Caco-2 (cell line): ENCODE results near the gene ADAD2. TPM values are rescaled to one million over a fixed set of nuclear protein-coding genes. Genes with fewer than 3 reads are reported as not detected.

Experiments used
- BruUV-seq: library from RNA; stranded (reverse); fragments of 400-500 nt; replicated peaks from 2 replicates; lab custom pipeline; 2021; lab: Mats Ljungman, UMichigan
- CTCF ChIA-PET: fragments of 300-600 bp; sonication (Branson Sonifier 250); formaldehyde crosslinking; loops from one replicate; lab custom pipeline; 2022; ENCODE audit warnings: antibody characterized with exemption; lab: Charles Lee
- POLR2A ChIA-PET: fragments of 300-600 bp; sonication (Branson Sonifier 250); formaldehyde crosslinking; loops from one replicate; lab custom pipeline; 2022; ENCODE audit warnings: antibody characterized with exemption; lab: Charles Lee
- DNase-seq, 2 experiments: peaks; one replicate each; pipeline versions ENCODE4 v3.0.0 to v3.0.0-alpha.2; 2020 to 2022
- H3K27me3 ChIP-seq: replicated peaks from 2 replicates; pipeline ENCODE4 v1.6.0; 2011; ENCODE audit warnings: low read length; ENCODE audit not compliant: control insufficient read depth, insufficient read depth
- H3K36me3 ChIP-seq: 2 replicates; pipeline ENCODE4 v1.5.1; 2011; ENCODE audit warnings: low read length; ENCODE audit not compliant: control insufficient read depth, insufficient read depth
- H3K4me1 ChIP-seq: fragments of 250-450 bp; sonication (Bioruptor Pico); 2 replicates; pipeline ENCODE4 v1.5.1; 2020; ENCODE audit warnings: mild to moderate bottlenecking
- H3K4me3 ChIP-seq: 2 replicates; pipeline ENCODE4 v1.5.1; 2011; ENCODE audit warnings: low read depth, mild to moderate bottlenecking, control low read depth, low read length
- H3K9me3 ChIP-seq: fragments of 250-450 bp; sonication (Bioruptor Pico); 2 replicates; pipeline ENCODE4 v1.5.1; 2020; ENCODE audit warnings: mild to moderate bottlenecking, moderate library complexity
- H3K27ac Mint-ChIP-seq: one replicate; pipeline ENCODE4 v1.8.0; 2022; ENCODE audit warnings: mixed read lengths; ENCODE audit not compliant: unreplicated experiment
- H3K27me3 Mint-ChIP-seq: one replicate; pipeline ENCODE4 v1.8.0; 2022; ENCODE audit warnings: mixed read lengths; ENCODE audit not compliant: insufficient read depth, unreplicated experiment
- H3K36me3 Mint-ChIP-seq: one replicate; pipeline ENCODE4 v1.8.0; 2022; ENCODE audit warnings: mild to moderate bottlenecking, mixed read lengths; ENCODE audit not compliant: insufficient read depth, unreplicated experiment
- H3K4me1 Mint-ChIP-seq: one replicate; pipeline ENCODE4 v1.8.0; 2022; ENCODE audit warnings: low read depth, mixed read lengths; ENCODE audit not compliant: unreplicated experiment
- H3K4me3 Mint-ChIP-seq: one replicate; pipeline ENCODE4 v1.8.0; 2022; ENCODE audit warnings: mild to moderate bottlenecking, moderate library complexity, mixed read lengths; ENCODE audit not compliant: unreplicated experiment
- H3K9me3 Mint-ChIP-seq: one replicate; pipeline ENCODE4 v1.8.0; 2022; ENCODE audit warnings: mixed read lengths; ENCODE audit not compliant: unreplicated experiment
- CTCF ChIP-seq, 2 experiments: fragments of 200-600 bp in 1 of 2; IDR thresholded peaks; 1 replicate in 1 of 2; 2 replicates in 1 of 2; pipeline versions ENCODE4 v1.5.1 to v1.8.0; 2011 to 2022; ENCODE audit warnings: antibody characterized with exemption in 1 of 2, control low read depth in 1 of 2, inconsistent platforms in 1 of 2, low read depth in 1 of 2, low read length in 1 of 2, mild to moderate bottlenecking in 1 of 2, moderate library complexity in 1 of 2; ENCODE audit not compliant: insufficient read depth in 1 of 2, severe bottlenecking in 1 of 2, unreplicated experiment in 1 of 2
- intact Hi-C: fragments of 100-400 bp; cut with micrococcal nuclease; formaldehyde crosslinking; loops from one replicate; pipeline ENCODE4 v1.10.0; 2022; ENCODE audit not compliant: unreplicated experiment
- total RNA-seq: library from RNA; stranded (reverse); gene quantifications from 2 replicates; pipeline ENCODE4 v1.2.3, GENCODE V29; 2022

The ADAD2 gene
- total RNA-seq, 1 experiment from 2014 or later = not detected

GRCh38 chr16:84153660-84154214, 37.2 kb upstream of the ADAD2 start:
- Histone ChIP-seq H3K4me3 (no peak overlapping the region), H3K27me3 (no peaks in the 10 kb centered on the region), H3K4me1 (no peaks in the 10 kb centered on the region), H3K36me3 (no peaks in the 10 kb centered on the region), H3K9me3 (no peaks in the 10 kb centered on the region)
- Mint-ChIP-seq H3K36me3 (no peaks in the 10 kb centered on the region), H3K9me3 (no peaks in the 10 kb centered on the region), H3K4me3 (no peak overlapping the region), H3K27me3 (peaks cover 29% of the 10 kb centered on the region), H3K27ac (no peak overlapping the region), H3K4me1 (no peaks in the 10 kb centered on the region)
- TF ChIP-seq CTCF (IDR thresholded peaks at IDR 0.05; ENCODE audit: insufficient read depth in 1 of 2, low read depth in 1 of 2, low read length in 1 of 2, severe bottlenecking in 1 of 2, unreplicated experiment in 1 of 2) = no peak
- BruUV-seq = no TSS peak
- CTCF ChIA-PET = interaction anchor here (0.7 to 1.0 kb wide), 2 partner anchors 14 to 69 kb away, joined by 3 to 6 read pairs; no protein-coding TSS in a partner anchor
- intact Hi-C loops = no loop called here
- no peak for DNase-seq
- POLR2A ChIA-PET = no interaction called here

- no TSS peak for BruUV-seq
- POLR2A ChIA-PET = no interaction called here
- Histone ChIP-seq H3K9me3 (no peaks in the 10 kb centered on the region), H3K4me3 (no peak overlapping the region), H3K36me3 (no peaks in the 10 kb centered on the region), H3K27me3 (no peaks in the 10 kb centered on the region), H3K4me1 (no peaks in the 10 kb centered on the region)
- intact Hi-C loops = no loop called here
- Mint-ChIP-seq H3K4me3 (no peak overlapping the region), H3K36me3 (no peaks in the 10 kb centered on the region), H3K4me1 (no peaks in the 10 kb centered on the region), H3K27ac (no peak overlapping the region), H3K27me3 (peaks cover 26% of the 10 kb centered on the region), H3K9me3 (no peaks in the 10 kb centered on the region)
- DNase-seq = no peak
- CTCF ChIA-PET = no interaction called here
- TF ChIP-seq CTCF (IDR thresholded peaks at IDR 0.05; ENCODE audit: insufficient read depth in 1 of 2, low read depth in 1 of 2, low read length in 1 of 2, severe bottlenecking in 1 of 2, unreplicated experiment in 1 of 2) = no peak
These were observed 35.7 kb upstream of the ADAD2 start for GRCh38 chr16:84155226-84155625.

DNA sequence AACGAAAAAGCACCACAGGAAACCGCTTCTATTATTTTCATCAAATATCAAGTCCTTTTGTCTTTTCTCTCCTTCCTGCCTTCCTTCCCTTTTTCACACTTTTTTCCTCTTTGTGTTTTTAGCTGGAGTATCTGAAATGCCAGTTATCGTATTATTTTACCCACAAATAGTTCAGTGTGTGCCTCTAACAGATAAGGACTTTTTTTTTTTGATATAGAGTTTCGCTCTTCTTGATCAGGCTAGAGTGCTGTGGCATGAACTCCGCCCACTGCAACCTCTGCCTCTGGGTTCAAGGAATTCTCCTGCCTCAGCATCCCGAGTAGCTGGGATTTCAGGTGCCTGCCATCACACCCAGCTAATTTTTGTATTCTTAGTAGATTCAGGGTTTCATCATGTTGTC, 35.2 kb upstream of the ADAD2 start:
- Mint-ChIP-seq H3K4me1 (no peaks in the 10 kb centered on the region), H3K9me3 (no peaks in the 10 kb centered on the region), H3K27ac (no peak overlapping the region), H3K36me3 (no peaks in the 10 kb centered on the region), H3K27me3 (peaks cover 26% of the 10 kb centered on the region), H3K4me3 (no peak overlapping the region)
- POLR2A ChIA-PET = interaction anchor here (1.1 kb wide), 1 partner anchor 11 kb away, joined by 3 read pairs; the partner anchor contains the start of genes DNAAF1 and HSDL1
- Histone ChIP-seq H3K9me3 (no peaks in the 10 kb centered on the region), H3K27me3 (no peaks in the 10 kb centered on the region), H3K4me3 (no peak overlapping the region), H3K36me3 (no peaks in the 10 kb centered on the region), H3K4me1 (no peaks in the 10 kb centered on the region)
- no peak for DNase-seq
- intact Hi-C loops = no loop called here
- CTCF ChIA-PET = interaction anchor here (1.4 to 1.7 kb wide), 2 partner anchors 23 to 31 kb away, joined by 6 to 14 read pairs; partner anchors contain the start of gene TAF1C
- no peak for TF ChIP-seq CTCF (IDR thresholded peaks at IDR 0.05; ENCODE audit: insufficient read depth in 1 of 2, low read depth in 1 of 2, low read length in 1 of 2, severe bottlenecking in 1 of 2, unreplicated experiment in 1 of 2)
- no TSS peak for BruUV-seq
